Astrocyte (in vitro differentiated cells and primary cell): ENCODE measurements around the gene RAB11FIP4.

Experiments used
- EZH2 ChIP-seq: IDR thresholded peaks from 2 replicates; pipeline ENCODE4 v1.6.1; 2012; ENCODE audit warnings: mild to moderate bottlenecking, low read length, inconsistent platforms; ENCODE audit not compliant: insufficient read depth
- TF ChIP-seq, protein P1 (sequence below): IDR thresholded peaks from 2 replicates; pipeline ENCODE4 v1.5.1; 2011; ENCODE audit warnings: low read depth, mild to moderate bottlenecking, inconsistent platforms, low read length, moderate library complexity; ENCODE audit not compliant: insufficient read depth

DNA sequence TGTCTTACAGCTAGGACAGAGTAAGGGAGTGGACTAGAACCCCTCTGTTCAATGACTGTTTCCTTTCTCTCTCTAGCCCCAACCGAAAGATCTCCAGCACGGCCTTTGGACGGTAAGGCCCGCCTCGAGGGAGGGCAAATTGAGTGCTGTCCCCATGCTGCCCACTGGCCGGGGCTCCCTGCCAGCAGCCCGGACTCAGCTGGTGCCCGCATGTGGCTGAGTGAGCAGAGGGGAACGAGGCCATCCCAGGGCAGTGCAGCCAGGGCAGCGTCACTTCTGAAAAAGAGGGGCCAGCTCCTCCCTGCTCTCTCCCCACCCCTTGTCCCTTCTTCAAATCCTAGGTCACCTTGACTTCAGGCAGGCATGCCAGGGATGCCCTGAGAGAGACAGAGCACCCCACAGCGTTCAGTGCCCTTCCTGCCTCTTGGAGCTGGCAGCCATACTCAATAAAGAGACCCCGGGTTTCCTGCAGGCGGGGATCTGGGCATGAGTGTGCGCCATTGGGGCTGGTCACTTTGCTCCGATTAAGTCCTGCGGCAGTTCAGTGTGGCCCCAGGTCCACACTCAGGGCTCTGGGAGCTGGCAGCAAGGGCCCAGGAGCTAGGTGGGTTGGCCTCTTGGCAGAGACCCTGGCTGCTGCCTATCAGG lies 130.9 kb downstream of the RAB11FIP4 start:
- TF ChIP-seq, protein P1, sequence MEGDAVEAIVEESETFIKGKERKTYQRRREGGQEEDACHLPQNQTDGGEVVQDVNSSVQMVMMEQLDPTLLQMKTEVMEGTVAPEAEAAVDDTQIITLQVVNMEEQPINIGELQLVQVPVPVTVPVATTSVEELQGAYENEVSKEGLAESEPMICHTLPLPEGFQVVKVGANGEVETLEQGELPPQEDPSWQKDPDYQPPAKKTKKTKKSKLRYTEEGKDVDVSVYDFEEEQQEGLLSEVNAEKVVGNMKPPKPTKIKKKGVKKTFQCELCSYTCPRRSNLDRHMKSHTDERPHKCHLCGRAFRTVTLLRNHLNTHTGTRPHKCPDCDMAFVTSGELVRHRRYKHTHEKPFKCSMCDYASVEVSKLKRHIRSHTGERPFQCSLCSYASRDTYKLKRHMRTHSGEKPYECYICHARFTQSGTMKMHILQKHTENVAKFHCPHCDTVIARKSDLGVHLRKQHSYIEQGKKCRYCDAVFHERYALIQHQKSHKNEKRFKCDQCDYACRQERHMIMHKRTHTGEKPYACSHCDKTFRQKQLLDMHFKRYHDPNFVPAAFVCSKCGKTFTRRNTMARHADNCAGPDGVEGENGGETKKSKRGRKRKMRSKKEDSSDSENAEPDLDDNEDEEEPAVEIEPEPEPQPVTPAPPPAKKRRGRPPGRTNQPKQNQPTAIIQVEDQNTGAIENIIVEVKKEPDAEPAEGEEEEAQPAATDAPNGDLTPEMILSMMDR = no peak
- TF ChIP-seq EZH2 = no peak
